A549 treated with AZD2906 at 1 μM for 4 hours (cell line): ENCODE measurements around the gene MAGI2. TPM values are rescaled to one million over a fixed set of nuclear protein-coding genes. Genes with fewer than 3 reads are reported as not detected.

Source experiments
- total RNA-seq: library from RNA; stranded (reverse); fragments of 200-300 nt; extraction: Qiagen RNA extraction; gene quantifications from 5 replicates; pipeline ENCODE4 v1.2.3, GENCODE V29; 2022

MAGI2 gene
- 0.29 to 0.53 TPM (median 0.48 TPM) in 5 replicates for total RNA-seq

DNA sequence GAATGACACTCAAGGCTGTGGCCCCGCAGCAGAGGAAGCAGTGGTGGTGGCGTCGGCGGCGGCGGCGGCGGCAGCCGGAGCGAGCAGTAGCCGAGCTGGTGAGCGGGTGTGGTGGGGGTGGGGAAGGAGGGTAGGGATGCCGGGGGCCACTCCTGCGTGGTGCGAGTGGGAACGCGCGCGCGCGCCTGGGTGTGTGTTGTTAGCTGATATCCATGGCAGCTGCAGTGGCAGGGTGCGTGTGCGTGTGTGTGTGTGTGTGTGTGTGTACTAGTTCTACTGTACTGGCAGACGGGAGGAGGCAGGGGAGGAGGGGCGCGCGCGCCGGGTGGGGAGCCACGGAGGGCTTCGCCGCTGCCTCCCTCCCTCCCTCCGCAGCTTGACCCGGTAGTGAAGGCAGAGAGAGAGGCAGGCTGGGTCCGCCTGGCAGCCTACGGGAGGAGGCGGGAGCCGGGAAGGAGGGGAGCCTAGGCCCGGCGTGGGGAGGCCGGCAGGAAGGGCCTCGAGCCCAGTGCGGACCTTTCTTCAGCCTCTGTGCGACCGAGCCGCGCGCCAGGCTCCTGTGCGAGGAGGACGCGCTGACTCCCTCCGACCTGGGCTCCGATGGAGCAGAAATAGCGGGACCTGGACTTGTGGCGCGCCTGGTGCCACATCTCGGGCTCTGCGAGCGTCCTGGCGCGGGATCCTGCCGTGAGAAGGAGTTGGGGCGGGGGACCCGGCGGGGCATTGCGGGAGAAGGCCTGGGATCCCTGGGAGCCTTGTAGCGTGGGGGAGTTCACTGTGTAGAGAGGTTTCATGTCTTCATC is at the start of gene MAGI2:
TSS of gene MAGI2 (minus strand) at position 110 of the 803 bp plus-strand sequence. CDS start 347 bp downstream, outside the sequence.

